HFFc6 (cell line): ENCODE measurements around the gene KHK. TPM values are rescaled to one million over a fixed set of nuclear protein-coding genes. Genes with fewer than 3 reads are reported as not detected.

ENCODE experiments used
- DNase-seq: peaks from one replicate; pipeline ENCODE4 v3.0.0-alpha.2; 2018
- H3K27ac Mint-ChIP-seq: 2 replicates; pipeline ENCODE4 v1.8.0; 2020; ENCODE audit warnings: mild to moderate bottlenecking, mixed read lengths
- H3K27me3 Mint-ChIP-seq: 2 replicates; pipeline ENCODE4 v1.8.0; 2021; ENCODE audit warnings: mild to moderate bottlenecking, moderate library complexity, mixed read lengths; ENCODE audit not compliant: insufficient read depth
- H3K36me3 Mint-ChIP-seq: 2 replicates; pipeline ENCODE4 v1.8.0; 2021; ENCODE audit warnings: low read depth, mixed read lengths
- H3K4me1 Mint-ChIP-seq: 2 replicates; pipeline ENCODE4 v1.8.0; 2020; ENCODE audit warnings: low read depth, mixed read lengths
- H3K4me3 Mint-ChIP-seq: 2 replicates; pipeline ENCODE4 v1.8.0; 2020; ENCODE audit warnings: mild to moderate bottlenecking, moderate library complexity, mixed read lengths
- H3K9me3 Mint-ChIP-seq: 2 replicates; pipeline ENCODE4 v1.8.0; 2020; ENCODE audit warnings: mild to moderate bottlenecking, mixed read lengths
- total RNA-seq, 6 experiments: library from RNA; stranded (reverse); fragmentation: NEBNext Ultra II Directional; extraction: Animal tissue kit (Norgen Biotek cat#: 25700); gene quantifications; 2 replicates in 1 of 6; 3 replicates in 5 of 6; pipeline ENCODE4 v1.2.3, GENCODE V29; 2021
- TF ChIP-seq, protein P1 (sequence below): fragments of 200-600 bp; sonication (generic); IDR thresholded peaks from 2 replicates; pipeline ENCODE4 v1.5.0; 2021; ENCODE audit warnings: antibody characterized with exemption, mild to moderate bottlenecking

KHK gene
- total RNA-seq, 6 experiments from 2014 or later, result 1.0 to 1.7 (median 1.6) TPM

DNA sequence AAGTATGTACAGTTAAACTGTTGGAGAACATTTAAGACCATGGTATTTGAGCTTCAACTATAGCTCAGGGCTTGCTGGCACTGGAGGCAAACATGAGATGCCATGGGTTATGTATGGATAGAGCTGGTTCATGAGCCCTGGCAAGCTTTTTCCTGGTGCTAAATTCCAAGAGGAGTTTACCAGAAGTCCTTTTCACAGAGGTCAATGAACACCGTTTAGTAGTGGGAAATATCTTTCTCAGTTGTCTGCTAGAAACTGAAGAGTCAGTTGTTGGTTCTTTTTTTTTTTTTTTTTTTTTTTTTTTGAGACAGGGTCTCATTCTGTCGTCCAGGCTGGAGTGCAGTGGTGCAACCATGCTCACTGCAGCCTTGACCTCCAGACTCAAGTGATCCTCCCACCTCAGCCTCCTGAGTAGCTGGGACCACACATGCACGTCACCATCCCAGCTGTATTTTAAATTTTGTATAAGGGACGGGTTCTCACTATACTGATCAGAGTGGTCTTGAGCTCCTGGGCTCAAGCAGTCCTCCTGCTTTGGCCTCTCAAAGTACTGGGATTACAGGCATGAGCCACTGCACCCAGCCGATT, 1.3 kb downstream of the KHK start:
- no peak overlapping the region for H3K27ac Mint-ChIP-seq
- H3K27me3 Mint-ChIP-seq, result peaks cover 5% of the 10 kb centered on the region
- H3K36me3 Mint-ChIP-seq, result no peaks in the 10 kb centered on the region
- peaks cover 17% of the 10 kb centered on the region for H3K4me1 Mint-ChIP-seq
- DNase-seq, result no peak
- H3K9me3 Mint-ChIP-seq, result no peaks in the 10 kb centered on the region
- H3K4me3 Mint-ChIP-seq, result no peak overlapping the region
- TF ChIP-seq, protein P1, sequence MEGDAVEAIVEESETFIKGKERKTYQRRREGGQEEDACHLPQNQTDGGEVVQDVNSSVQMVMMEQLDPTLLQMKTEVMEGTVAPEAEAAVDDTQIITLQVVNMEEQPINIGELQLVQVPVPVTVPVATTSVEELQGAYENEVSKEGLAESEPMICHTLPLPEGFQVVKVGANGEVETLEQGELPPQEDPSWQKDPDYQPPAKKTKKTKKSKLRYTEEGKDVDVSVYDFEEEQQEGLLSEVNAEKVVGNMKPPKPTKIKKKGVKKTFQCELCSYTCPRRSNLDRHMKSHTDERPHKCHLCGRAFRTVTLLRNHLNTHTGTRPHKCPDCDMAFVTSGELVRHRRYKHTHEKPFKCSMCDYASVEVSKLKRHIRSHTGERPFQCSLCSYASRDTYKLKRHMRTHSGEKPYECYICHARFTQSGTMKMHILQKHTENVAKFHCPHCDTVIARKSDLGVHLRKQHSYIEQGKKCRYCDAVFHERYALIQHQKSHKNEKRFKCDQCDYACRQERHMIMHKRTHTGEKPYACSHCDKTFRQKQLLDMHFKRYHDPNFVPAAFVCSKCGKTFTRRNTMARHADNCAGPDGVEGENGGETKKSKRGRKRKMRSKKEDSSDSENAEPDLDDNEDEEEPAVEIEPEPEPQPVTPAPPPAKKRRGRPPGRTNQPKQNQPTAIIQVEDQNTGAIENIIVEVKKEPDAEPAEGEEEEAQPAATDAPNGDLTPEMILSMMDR, result no peak

GRCh38 chr2:27088634-27089033, 2.1 kb downstream of the KHK start:
- H3K4me1 Mint-ChIP-seq, result peaks cover 23% of the 10 kb centered on the region
- no peak for DNase-seq
- H3K36me3 Mint-ChIP-seq, result no peaks in the 10 kb centered on the region
- TF ChIP-seq, protein P1, result no peak
- peaks cover 5% of the 10 kb centered on the region for H3K27me3 Mint-ChIP-seq
- no peaks in the 10 kb centered on the region for H3K9me3 Mint-ChIP-seq
- no peak overlapping the region for H3K4me3 Mint-ChIP-seq
- no peak overlapping the region for H3K27ac Mint-ChIP-seq

GRCh38 chr2:27089111-27089954, 2.8 kb downstream of the KHK start:
- Mint-ChIP-seq H3K4me3 (no peak overlapping the region), H3K4me1 (peaks cover 23% of the 10 kb centered on the region), H3K9me3 (no peaks in the 10 kb centered on the region), H3K27me3 (peaks cover 5% of the 10 kb centered on the region), H3K36me3 (no peaks in the 10 kb centered on the region), H3K27ac (no peak overlapping the region)
- TF ChIP-seq, protein P1, result no peak
- no peak for DNase-seq

DNA sequence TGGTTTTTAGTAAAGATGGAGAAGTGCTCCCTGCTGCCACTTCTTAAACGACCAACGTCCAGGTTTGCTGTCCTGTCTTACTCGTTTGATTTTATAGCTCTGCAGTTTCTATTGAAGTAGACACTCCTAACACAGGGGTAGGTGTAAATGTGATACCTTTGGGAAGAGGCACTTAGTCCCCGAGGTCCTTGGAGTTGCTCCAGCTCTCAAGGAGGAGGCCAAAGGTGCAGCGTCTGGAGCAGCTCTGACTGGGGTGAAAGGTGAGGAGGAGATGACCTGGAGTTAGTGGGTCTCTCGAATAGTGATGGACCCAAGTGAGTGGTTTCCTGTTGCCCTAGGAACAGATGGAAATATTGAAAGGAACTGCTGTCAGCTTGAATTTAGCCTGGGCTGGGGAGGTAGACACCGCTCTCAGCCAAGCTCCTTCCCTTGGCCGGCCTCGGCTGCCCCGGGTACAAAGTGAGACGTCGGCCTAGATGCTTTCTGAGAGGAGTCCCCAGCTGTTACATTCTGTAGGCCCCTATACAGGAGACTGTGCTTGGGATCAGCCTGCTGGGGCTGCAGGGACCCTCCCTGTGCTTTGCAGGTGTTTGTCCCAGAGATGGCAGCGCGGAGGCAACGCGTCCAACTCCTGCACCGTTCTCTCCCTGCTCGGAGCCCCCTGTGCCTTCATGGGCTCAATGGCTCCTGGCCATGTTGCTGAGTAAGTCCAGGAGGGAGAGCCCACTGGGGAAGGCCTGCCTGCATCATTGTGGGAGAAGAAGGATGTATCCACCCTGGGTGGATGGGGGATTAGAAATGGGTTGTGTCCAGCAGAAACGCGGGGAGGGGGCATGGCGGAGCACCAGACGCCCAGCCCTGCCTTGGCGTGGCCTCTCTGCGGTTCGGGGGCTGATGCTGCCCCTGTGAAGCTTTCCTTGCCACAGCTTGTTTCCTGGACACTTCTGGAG, 5.4 kb downstream of the KHK start:
- DNase-seq, result no peak
- H3K27ac Mint-ChIP-seq, result no peak overlapping the region
- TF ChIP-seq, protein P1, result no peak
- peaks cover 25% of the 10 kb centered on the region for H3K4me1 Mint-ChIP-seq
- H3K27me3 Mint-ChIP-seq, result peaks cover 5% of the 10 kb centered on the region
- H3K4me3 Mint-ChIP-seq, result no peak overlapping the region
- H3K9me3 Mint-ChIP-seq, result no peaks in the 10 kb centered on the region
- no peaks in the 10 kb centered on the region for H3K36me3 Mint-ChIP-seq

- TF ChIP-seq, protein P1, result no peak
- Mint-ChIP-seq H3K27ac (no peak overlapping the region), H3K27me3 (peaks cover 2% of the 10 kb centered on the region; the same call in 1 of the 2 replicates), H3K4me1 (peaks cover 21% of the 10 kb centered on the region), H3K36me3 (no peaks in the 10 kb centered on the region), H3K4me3 (no peak overlapping the region), H3K9me3 (no peaks in the 10 kb centered on the region)
- peak; percentile 28 for DNase-seq
These were observed 6.3 kb downstream of the KHK start for GRCh38 chr2:27092696-27093429.
